BLaER1 (cell line): ENCODE data around the gene ZFAND3.

ENCODE experiments used
- H3K27ac ChIP-seq: shearing (Covaris generic); formaldehyde crosslinking; 2 replicates; pipeline ENCODE4 v1.8.1; 2022
- H3K27me3 ChIP-seq: shearing (Covaris generic); formaldehyde crosslinking; 2 replicates; pipeline ENCODE4 v1.8.1; 2022
- H3K36me3 ChIP-seq: shearing (Covaris generic); formaldehyde crosslinking; 2 replicates; pipeline ENCODE4 v1.8.1; 2022
- H3K4me1 ChIP-seq: shearing (Covaris generic); formaldehyde crosslinking; 2 replicates; pipeline ENCODE4 v1.8.1; 2022
- H3K4me2 ChIP-seq: shearing (Covaris generic); formaldehyde crosslinking; 2 replicates; pipeline ENCODE4 v1.8.1; 2022
- H3K4me3 ChIP-seq: shearing (Covaris generic); formaldehyde crosslinking; 2 replicates; pipeline ENCODE4 v1.8.1; 2022
- H3K9ac ChIP-seq: shearing (Covaris generic); formaldehyde crosslinking; 2 replicates; pipeline ENCODE4 v1.8.1; 2022
- H3K9me3 ChIP-seq: shearing (Covaris generic); formaldehyde crosslinking; 2 replicates; pipeline ENCODE4 v1.8.1; 2022
- H4K20me1 ChIP-seq: shearing (Covaris generic); formaldehyde crosslinking; 2 replicates; pipeline ENCODE4 v1.8.1; 2022
- Cebpa-rat ChIP-seq: shearing (Covaris generic); IDR thresholded peaks from 2 replicates; pipeline ENCODE4 v1.8.1; 2022

Gene ZFAND3

DNA sequence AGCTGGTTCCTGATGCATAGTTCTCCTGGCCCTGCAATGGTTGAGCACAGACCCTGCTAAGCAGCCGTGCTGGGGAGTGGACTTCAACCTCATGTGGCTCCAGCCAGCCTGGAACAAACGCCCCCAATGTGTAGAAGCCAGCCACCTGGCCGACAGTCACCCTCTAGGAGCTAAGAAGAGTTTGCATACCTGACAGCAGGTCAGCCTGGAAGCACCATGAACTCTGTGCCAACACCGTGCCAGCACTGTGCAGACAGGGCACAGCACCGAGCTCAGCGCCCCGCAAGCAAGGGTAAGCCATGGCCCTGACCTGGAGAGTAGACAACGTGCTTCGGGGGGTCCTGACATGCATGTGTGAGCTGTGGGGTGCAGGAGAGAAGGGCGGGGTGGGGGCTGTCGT lies 356.3 kb downstream of the ZFAND3 start:
- Histone ChIP-seq H3K4me2 (no peak overlapping the region), H3K36me3 (peaks cover 4% of the 10 kb centered on the region; the same call in 1 of the 2 replicates), H3K9ac (no peak overlapping the region), H3K9me3 (no peaks in the 10 kb centered on the region), H3K27me3 (no peaks in the 10 kb centered on the region), H4K20me1 (no peaks in the 10 kb centered on the region), H3K27ac (no peak overlapping the region), H3K4me3 (no peak overlapping the region), H3K4me1 (no peaks in the 10 kb centered on the region)
- no peak for TF ChIP-seq Cebpa-rat

DNA sequence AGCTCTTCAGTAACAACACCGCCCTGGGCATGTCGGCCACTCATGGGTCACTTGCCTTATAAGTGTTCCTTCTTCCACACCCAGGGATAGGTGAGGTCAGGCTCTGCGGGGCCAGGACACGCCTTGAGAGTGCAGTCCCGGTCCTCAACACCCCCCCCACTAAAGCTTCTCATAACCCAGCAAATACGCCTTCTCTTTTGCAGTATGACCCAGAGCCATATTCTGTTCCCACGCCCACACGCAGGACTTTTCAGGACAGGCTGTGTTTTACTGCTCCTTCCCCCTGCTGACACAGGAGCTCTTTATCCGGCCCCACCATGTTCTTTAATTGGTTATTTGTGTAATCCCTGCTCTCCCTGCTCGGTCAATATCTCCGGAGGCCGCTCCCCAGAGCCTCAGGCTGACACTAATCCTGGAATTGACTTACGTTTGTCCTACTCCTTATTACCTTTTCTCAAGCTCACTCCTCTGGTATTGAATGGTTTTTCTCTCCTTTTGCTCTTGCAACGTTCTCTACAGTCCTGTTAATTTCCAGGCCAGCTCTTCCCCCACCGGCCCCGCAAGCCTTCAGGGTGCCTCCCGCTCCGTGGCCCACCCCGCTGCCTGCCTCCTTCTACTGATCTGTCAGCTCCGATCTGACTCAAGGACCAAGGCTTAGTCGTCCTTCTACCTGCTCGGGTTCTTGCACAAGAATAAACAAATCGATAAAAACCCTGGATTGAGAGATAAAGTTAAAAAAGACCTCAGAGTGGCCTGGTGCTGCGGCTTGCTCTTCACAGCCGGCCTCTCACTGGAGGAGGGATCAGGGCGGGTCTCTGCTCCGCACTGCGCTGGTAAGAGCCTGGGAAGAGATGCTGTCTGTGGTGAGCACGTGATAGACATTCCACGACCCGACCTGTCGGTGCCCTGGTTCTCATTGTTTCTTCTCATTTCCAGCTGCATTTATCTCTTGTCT lies 357.5 kb downstream of the ZFAND3 start:
- Histone ChIP-seq H3K27ac (no peak overlapping the region), H3K4me3 (no peak overlapping the region), H3K4me2 (no peak overlapping the region), H3K9me3 (no peaks in the 10 kb centered on the region), H3K27me3 (no peaks in the 10 kb centered on the region), H4K20me1 (no peaks in the 10 kb centered on the region), H3K36me3 (peaks cover 4% of the 10 kb centered on the region; the same call in 1 of the 2 replicates), H3K9ac (no peak overlapping the region), H3K4me1 (no peaks in the 10 kb centered on the region)
- TF ChIP-seq Cebpa-rat, result no peak

DNA sequence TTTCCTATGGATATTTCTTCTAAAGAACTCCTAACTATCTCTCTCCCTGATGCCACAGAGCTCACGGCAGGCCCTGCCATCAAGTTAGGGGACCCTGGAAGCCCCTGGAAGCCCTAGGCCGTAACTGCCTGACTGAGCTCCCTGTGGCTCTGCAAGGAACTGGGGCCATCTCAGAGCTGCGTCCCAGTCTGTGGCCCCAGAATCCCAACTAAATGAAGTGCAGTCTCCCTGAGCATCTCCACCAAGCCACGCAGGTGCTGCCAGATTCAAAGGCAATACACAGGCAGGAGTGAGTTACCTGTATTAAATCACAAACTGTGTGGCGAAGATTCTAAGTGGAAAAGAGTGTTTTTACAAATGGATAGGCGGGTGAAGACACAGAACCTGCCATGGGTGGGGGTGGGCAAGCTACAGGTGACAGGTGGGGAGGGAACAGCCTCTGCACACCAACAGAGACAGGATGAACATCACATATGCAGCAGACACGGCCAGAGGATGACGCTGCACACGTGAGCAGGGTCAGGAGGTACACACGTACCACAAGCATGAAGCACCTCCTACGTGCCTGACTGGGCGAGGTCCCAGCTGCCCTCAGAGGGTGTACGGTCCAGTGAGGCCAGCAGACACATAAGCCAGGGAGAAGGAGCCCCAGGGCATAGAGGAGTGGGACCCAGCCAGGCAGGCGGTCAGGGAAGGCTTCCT lies 358.5 kb downstream of the ZFAND3 start:
- H3K27ac ChIP-seq, result no peak overlapping the region
- H3K4me1 ChIP-seq, result no peaks in the 10 kb centered on the region
- no peaks in the 10 kb centered on the region for H3K27me3 ChIP-seq
- H3K9ac ChIP-seq, result no peak overlapping the region
- H3K9me3 ChIP-seq, result no peaks in the 10 kb centered on the region
- no peak overlapping the region for H3K4me3 ChIP-seq
- H3K4me2 ChIP-seq, result no peak overlapping the region
- H4K20me1 ChIP-seq, result no peaks in the 10 kb centered on the region
- TF ChIP-seq Cebpa-rat, result no peak
- peaks cover under 1% of the 10 kb centered on the region; the same call in 1 of the 2 replicates for H3K36me3 ChIP-seq

DNA sequence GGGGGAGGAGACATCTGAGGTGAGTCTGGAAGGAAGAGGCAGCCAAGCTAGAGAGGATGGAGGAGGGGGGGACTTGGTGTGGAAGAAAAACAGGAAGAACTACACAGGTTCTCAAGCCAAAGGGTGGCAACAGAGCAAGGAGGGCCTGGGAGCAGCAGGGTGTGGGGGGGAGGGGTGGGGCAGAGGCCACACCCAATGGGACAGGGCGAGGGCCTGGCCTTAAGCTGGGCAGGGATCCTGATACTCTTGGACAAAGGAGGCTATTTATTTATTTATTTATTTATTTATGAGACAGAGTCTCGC lies 359.0 kb downstream of the ZFAND3 start:
- Histone ChIP-seq H3K27ac (no peak overlapping the region), H3K9ac (no peak overlapping the region), H3K4me1 (no peaks in the 10 kb centered on the region), H3K9me3 (no peaks in the 10 kb centered on the region), H3K4me2 (no peak overlapping the region), H3K4me3 (no peak overlapping the region), H3K27me3 (no peaks in the 10 kb centered on the region), H3K36me3 (no peaks in the 10 kb centered on the region; the same call in 1 of the 2 replicates), H4K20me1 (no peaks in the 10 kb centered on the region)
- TF ChIP-seq Cebpa-rat, result no peak

DNA sequence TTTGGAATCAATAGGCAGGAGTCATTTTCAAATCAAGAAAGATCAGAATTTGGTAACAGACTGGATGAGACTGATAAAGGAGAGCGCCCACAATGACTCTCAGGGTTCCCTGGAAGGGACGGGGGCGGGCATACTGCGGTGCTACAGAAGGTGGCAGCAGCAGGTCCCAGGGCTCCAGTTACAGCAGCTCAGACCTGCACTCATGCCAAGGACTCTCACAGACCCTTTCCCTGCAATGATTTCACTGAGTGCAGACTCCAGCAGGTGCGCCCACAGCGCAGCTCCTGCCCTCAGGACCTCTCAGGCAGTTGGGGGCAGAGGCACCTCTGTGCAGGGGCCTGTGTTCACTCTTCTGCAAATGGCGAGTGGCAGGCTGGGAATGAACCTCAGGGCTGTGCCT lies 359.8 kb downstream of the ZFAND3 start:
- no peaks in the 10 kb centered on the region for H3K9me3 ChIP-seq
- no peaks in the 10 kb centered on the region for H4K20me1 ChIP-seq
- no peak overlapping the region for H3K4me2 ChIP-seq
- no peak overlapping the region for H3K9ac ChIP-seq
- no peak overlapping the region for H3K4me3 ChIP-seq
- no peak for TF ChIP-seq Cebpa-rat
- H3K27me3 ChIP-seq, result no peaks in the 10 kb centered on the region
- H3K36me3 ChIP-seq, result no peaks in the 10 kb centered on the region
- no peaks in the 10 kb centered on the region for H3K4me1 ChIP-seq
- no peak overlapping the region for H3K27ac ChIP-seq

DNA sequence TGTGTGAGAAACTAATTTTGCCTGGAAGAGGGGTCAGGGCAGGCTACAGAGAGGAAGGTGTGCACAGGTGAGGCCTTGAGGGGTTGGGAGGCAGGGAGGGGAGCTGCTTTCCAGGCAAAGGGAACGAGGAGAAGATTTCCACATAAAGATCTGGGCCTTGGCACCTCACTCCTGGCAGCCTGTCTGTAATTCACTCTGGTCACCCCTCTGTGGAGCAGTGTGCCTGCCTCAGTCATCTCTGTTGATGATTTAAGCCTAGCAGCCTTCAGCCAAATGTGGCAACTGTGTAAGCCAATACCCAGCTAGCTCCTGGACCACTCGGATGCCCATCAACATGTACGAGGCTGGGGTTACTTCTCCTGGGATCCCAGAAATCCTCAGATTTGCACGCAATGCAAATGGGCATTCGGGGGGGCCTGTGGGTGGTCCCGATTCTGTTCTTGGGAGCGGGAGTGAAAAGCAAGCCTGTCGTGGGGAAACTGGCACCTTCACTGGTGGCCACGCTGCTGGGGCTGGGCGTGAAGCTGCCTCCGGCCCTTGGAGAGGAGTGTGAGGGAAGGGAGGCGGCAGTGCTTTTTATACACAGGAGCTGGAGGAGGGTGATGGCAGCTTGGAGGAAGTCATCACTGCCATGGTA lies 360.4 kb downstream of the ZFAND3 start:
- Histone ChIP-seq H3K27ac (no peak overlapping the region), H3K4me2 (no peak overlapping the region), H3K4me3 (no peak overlapping the region), H3K36me3 (no peaks in the 10 kb centered on the region), H3K4me1 (no peaks in the 10 kb centered on the region), H3K9me3 (no peaks in the 10 kb centered on the region), H4K20me1 (no peaks in the 10 kb centered on the region), H3K27me3 (no peaks in the 10 kb centered on the region), H3K9ac (no peak overlapping the region)
- no peak for TF ChIP-seq Cebpa-rat

DNA sequence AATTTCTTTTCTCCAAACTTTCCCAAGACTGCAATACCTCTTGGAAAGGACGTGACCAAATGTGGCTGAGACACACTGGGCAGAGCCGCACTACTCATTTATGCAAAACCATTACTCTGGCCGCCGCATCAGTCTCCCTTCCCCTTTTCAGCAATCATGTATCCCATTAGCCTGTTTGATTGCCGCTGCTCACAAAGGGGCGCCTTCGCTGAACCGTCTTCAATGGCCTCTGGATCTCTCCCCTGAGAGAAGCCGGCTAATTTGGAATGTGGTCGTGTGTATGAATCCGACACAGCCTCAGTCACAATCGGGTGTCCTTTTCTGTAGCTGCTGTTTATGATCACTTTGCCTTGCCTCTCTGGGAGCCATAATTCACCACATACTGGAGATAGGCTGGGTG lies 361.1 kb downstream of the ZFAND3 start:
- no peak overlapping the region for H3K4me3 ChIP-seq
- no peak overlapping the region for H3K4me2 ChIP-seq
- no peaks in the 10 kb centered on the region for H4K20me1 ChIP-seq
- H3K36me3 ChIP-seq, result no peaks in the 10 kb centered on the region
- H3K27me3 ChIP-seq, result no peaks in the 10 kb centered on the region
- no peaks in the 10 kb centered on the region for H3K4me1 ChIP-seq
- H3K9ac ChIP-seq, result no peak overlapping the region
- no peaks in the 10 kb centered on the region for H3K9me3 ChIP-seq
- H3K27ac ChIP-seq, result no peak overlapping the region
- no peak for TF ChIP-seq Cebpa-rat

DNA sequence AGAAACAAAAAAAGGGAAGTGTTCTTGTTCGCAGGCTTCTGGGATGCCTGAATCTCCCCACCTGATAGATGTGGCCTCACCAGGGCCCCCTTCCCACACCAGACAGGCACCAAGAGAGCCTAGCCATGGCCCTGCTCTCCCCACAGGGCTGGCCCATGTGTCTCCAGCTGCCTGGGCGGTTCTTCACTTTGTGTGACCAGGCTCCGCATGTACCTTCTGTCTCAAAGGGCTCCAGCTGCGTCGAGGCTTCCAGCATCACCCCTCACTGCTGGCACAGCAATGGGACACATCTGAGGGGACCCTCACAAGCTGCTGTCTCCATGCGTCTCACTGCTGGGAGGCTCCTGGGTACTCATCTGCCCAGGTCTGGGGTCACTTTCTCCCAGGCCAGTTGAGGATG lies 362.9 kb downstream of the ZFAND3 start:
- Histone ChIP-seq H4K20me1 (no peaks in the 10 kb centered on the region), H3K36me3 (no peaks in the 10 kb centered on the region), H3K27ac (no peak overlapping the region), H3K27me3 (no peaks in the 10 kb centered on the region), H3K4me2 (no peak overlapping the region), H3K4me3 (no peak overlapping the region), H3K9ac (no peak overlapping the region), H3K9me3 (no peaks in the 10 kb centered on the region), H3K4me1 (no peaks in the 10 kb centered on the region)
- TF ChIP-seq Cebpa-rat, result no peak

DNA sequence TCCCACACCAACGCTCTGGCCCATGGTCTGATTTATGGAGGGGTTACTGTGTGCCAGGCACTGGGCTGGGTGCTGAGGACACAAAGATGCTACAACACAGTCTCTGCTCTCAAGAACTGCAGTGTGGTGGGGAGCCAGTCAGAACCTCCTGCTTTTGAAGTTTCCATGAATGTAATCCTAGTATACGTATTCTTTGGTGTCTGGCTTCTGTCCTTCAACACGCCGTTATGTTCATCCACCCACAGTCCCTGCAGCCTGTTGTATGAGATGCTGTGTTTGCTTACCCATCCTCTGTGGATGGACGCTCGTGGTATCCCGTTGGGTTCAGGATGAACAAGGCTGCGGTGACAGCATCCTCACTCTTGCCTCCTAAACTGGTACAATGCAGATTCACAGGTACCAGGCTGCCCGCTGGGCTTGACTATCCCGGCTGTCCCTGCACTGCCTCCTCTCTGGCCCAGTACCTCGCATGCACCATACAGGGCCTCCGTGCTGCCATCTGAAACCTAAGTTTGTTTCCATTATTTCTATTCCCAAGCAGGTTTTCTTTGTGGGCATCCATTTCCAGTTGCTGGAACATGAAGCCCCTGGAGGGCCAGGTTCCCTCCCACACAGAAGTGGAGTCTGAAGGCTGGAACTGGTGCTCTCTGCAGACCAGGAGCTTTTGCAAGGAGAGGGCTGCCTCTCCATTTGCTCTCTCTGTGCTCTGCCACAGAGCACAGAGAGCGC lies 364.5 kb downstream of the ZFAND3 start:
- H4K20me1 ChIP-seq, result no peaks in the 10 kb centered on the region
- no peak overlapping the region for H3K9ac ChIP-seq
- H3K4me1 ChIP-seq, result no peaks in the 10 kb centered on the region
- H3K4me3 ChIP-seq, result no peak overlapping the region
- no peaks in the 10 kb centered on the region for H3K27me3 ChIP-seq
- no peak overlapping the region for H3K4me2 ChIP-seq
- TF ChIP-seq Cebpa-rat, result no peak
- H3K9me3 ChIP-seq, result no peaks in the 10 kb centered on the region
- no peak overlapping the region for H3K27ac ChIP-seq
- H3K36me3 ChIP-seq, result no peaks in the 10 kb centered on the region
